Hair follicular keratinocyte (primary cell): ENCODE data around the gene CASP12. TPM values are rescaled to one million over a fixed set of nuclear protein-coding genes. Genes with fewer than 3 reads are reported as not detected.

Experiments used
- total RNA-seq: library from RNA; depleted of rRNA; stranded (reverse); fragments of >200 nt; gene quantifications from 2 replicates; pipeline ENCODE4 v1.2.3, GENCODE V29; 2015

The CASP12 gene
- not detected in 2 replicates for total RNA-seq

DNA sequence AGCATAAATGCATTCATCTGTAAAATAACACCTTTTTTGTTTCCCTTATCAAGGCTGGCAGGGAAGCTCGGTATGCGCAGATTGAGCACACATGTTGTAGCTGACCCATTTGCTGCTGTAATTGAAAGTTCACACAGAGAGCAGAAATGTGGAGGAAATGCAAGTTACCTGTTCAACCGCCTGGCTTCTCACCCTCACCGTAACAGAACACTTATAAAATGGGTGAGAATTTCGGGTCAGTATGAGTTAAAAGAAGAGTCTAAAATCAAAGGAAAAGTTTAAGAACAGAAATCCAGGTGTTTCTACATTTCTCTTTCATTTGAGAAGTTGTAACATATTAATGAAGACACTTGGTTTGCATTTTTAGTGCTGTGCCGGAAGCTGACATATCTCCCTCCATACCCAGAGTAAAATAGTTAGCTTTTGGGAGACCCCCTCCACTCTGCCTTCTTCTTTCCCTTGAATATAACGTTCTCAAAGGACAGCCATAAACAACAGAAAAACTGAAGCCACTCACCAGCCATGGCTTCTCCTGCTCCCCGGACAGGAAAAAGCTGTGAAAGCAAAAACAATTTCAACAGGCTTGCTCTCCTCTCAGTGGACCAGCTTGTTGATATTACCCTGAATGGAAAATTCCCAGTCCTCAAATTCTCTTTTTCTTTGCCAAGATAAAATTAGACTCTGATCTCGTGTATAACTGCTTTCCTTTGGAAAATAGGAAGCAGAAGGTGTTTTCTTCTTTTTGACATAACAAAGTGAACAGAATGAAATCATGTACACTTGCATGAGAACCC is at the start of gene CASP12:
Gene CASP12 (minus strand): TSS at position 570 of the 794 bp plus-strand sequence.

Other genes with a start within 250 kb of the CASP12 start
- 126 and 167 TPM in 2 replicates for gene CASP4, start 70.1 kb upstream of the CASP12 start, total RNA-seq
- gene CASP5, start 124.7 kb upstream of the CASP12 start, total RNA-seq: not detected in 2 replicates
- gene CASP1, start 136.7 kb upstream of the CASP12 start, total RNA-seq: 40.6 and 50.5 TPM in 2 replicates
- gene CARD16, start 146.9 kb upstream of the CASP12 start, total RNA-seq: 5.5 and 7.5 TPM in 2 replicates
- 0.19 and 4.1 TPM in 2 replicates for gene CARD18, start 241.3 kb upstream of the CASP12 start, total RNA-seq